Mucosa of descending colon (tissue), 3 donors: Measurements from ENCODE around the gene DENND2A. TPM values are rescaled to one million over a fixed set of nuclear protein-coding genes. Genes with fewer than 3 reads are reported as not detected.

Experiments
- ATAC-seq: fragments of 200-7000 bp; cut with Tn5 transposase; one replicate; pipeline ENCODE4 v1.9.1; 2020; ENCODE audit warnings: mild to moderate bottlenecking, moderate library complexity
- DNase-seq, 3 donors: peaks; one replicate each; pipeline ENCODE4 v3.0.0-alpha.2; 2020
- H3K36me3 ChIP-seq: fragments of 200-600 bp; one replicate; pipeline ENCODE4 v1.8.0; 2021; ENCODE audit warnings: low read depth, mild to moderate bottlenecking
- H3K4me1 ChIP-seq: fragments of 200-600 bp; one replicate; pipeline ENCODE4 v1.8.0; 2021; ENCODE audit warnings: low read depth, mild to moderate bottlenecking
- H3K4me3 ChIP-seq: fragments of 200-600 bp; one replicate; pipeline ENCODE4 v1.8.0; 2021; ENCODE audit warnings: mild to moderate bottlenecking
- H3K9me3 ChIP-seq: fragments of 200-600 bp; one replicate; pipeline ENCODE4 v1.8.0; 2021; ENCODE audit warnings: mild to moderate bottlenecking
- intact Hi-C, 2 donors: fragments of 100-400 bp; cut with DNase I in 1 of 2; cut with micrococcal nuclease in 1 of 2; formaldehyde crosslinking; loops; one replicate each; pipeline versions ENCODE4 v1.11.0 to v1.11.1; 2022; cut with DNase I, micrococcal nuclease
- total RNA-seq, 3 donors: library from RNA; stranded (reverse); fragmentation: NEBNext Ultra II Directional in 2 of 3; extraction: Animal tissue kit (Norgen Biotek cat#: 25700) in 2 of 3; gene quantifications; one replicate each; pipeline versions ENCODE4 v1.2.1 to v1.2.4, GENCODE V29; 2021 to 2023
- TF ChIP-seq, protein P1 (sequence below): fragments of 200-600 bp; IDR thresholded peaks from one replicate; pipeline ENCODE4 v1.8.0; 2022; ENCODE audit warnings: antibody characterized with exemption, mild to moderate bottlenecking
- donor health status: DM: no; HTN: no; CAD: no; lungs with moderate emphysema.
- donor health status: DM: no; HTN: no; CAD: no.
- donor health status: DM: no; HTN: yes; CAD: no.

Gene DENND2A
- total RNA-seq, 3 donors from 2014 or later = 8.4 to 17.7 (median 10.1) TPM

DNA sequence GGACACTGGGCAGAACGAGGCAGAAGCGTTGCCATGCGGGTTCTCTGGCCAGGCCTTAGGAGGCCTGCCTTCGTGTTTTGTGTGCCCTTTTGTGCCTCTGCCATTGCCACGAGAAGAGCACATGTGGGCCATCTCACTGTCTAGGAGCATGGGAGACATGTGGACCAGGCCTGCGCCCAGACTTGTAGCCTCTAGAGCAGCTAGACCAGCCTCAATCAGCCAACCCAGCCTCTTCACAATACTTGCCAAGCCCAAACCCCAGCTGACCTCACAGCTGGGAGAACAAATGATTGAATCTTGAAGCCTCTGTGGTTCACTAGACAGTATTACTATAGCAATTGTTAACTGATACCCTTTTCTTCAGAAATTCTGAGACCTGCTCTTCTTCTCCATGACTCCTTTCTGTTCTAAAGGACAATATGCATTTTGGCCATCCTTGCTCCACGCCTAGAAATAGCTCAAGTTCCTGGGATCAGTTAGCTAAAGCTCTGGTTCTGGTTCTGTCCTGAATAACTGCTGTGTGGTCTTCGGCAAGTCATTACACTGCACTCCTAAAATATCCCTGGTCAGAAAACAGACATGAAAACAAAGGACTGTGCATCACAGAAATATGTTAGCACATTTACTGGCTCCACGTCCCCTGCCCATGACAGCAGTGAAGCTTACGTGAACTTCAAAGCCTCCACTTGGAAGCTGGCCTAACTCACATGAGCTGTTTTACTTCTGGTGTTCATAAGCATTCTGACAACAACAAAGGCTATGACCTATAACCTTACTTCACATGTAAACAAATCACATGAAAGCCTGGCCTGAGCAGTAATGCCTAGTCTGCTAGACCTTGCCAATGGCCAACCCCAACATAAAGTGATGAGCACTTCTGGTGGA is 89.0 kb downstream of the DENND2A start:
- intact Hi-C loops = no loop called here
- ATAC-seq (no peak), DNase-seq (no peak)
- Histone ChIP-seq H3K4me3 (no peak overlapping the region), H3K4me1 (no peaks in the 10 kb centered on the region), H3K36me3 (no peaks in the 10 kb centered on the region), H3K9me3 (no peaks in the 10 kb centered on the region)
- TF ChIP-seq, protein P1, sequence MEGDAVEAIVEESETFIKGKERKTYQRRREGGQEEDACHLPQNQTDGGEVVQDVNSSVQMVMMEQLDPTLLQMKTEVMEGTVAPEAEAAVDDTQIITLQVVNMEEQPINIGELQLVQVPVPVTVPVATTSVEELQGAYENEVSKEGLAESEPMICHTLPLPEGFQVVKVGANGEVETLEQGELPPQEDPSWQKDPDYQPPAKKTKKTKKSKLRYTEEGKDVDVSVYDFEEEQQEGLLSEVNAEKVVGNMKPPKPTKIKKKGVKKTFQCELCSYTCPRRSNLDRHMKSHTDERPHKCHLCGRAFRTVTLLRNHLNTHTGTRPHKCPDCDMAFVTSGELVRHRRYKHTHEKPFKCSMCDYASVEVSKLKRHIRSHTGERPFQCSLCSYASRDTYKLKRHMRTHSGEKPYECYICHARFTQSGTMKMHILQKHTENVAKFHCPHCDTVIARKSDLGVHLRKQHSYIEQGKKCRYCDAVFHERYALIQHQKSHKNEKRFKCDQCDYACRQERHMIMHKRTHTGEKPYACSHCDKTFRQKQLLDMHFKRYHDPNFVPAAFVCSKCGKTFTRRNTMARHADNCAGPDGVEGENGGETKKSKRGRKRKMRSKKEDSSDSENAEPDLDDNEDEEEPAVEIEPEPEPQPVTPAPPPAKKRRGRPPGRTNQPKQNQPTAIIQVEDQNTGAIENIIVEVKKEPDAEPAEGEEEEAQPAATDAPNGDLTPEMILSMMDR = no peak

DNA sequence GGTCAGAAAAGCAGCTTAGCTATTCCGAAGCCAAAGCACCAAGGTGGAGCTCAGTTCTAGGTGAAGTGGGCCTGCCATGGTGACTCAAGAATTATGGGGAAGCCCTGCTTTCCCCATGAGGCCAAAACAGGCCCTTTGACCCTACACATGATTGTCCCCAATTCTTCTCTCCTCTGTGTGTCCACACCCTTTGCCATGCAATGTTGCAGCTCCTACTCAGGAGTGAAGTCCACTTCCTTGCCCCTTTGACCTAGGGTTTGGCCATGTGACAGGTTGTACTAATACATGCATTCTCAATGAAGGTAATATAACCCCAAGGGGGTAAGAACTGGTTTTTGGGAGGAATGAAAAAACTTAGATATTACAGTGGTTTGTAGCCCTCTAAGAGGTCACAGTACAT is 93.7 kb downstream of the DENND2A start:
- DNase-seq = peak in 1 of 3 donors; percentile 31

DNA sequence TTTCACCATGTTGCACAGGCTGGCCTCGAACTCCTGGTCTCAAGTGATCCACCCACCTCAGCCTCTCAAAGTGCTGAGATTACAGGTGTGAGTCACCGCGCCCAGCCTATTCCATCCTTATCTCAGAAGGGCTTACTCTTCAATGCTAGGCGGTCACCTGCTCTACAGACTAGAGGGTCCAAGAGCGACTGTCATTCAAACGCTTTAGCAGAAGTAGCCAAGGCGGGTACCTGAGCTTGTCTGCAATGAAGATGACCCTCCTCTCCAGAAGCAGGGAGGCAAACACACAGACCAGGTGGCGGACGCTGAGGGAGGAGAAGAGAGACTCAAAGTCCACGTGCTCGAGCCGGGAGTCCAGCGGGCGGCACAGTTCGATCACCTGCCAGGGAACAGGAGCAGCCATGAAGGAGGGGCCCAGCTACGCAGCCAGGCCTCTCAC is 96.2 kb downstream of the DENND2A start:
- H3K4me1 ChIP-seq = peaks cover 13% of the 10 kb centered on the region
- TF ChIP-seq, protein P1 = no peak
- no peak overlapping the region for H3K4me3 ChIP-seq
- DNase-seq (peak; percentile 83 to 91 (median 85)), ATAC-seq (peak; percentile 90)
- no peaks in the 10 kb centered on the region for H3K36me3 ChIP-seq
- no peaks in the 10 kb centered on the region for H3K9me3 ChIP-seq
- intact Hi-C loops = no loop called here

More for the DNA sequence above, 93.7 kb downstream of the DENND2A start:
- H3K4me1 ChIP-seq = peaks cover 8% of the 10 kb centered on the region
- intact Hi-C loops = no loop called here
- no peak overlapping the region for H3K4me3 ChIP-seq
- no peaks in the 10 kb centered on the region for H3K9me3 ChIP-seq
- no peaks in the 10 kb centered on the region for H3K36me3 ChIP-seq
- peak; percentile 63 for ATAC-seq
- TF ChIP-seq, protein P1 = no peak

DNA sequence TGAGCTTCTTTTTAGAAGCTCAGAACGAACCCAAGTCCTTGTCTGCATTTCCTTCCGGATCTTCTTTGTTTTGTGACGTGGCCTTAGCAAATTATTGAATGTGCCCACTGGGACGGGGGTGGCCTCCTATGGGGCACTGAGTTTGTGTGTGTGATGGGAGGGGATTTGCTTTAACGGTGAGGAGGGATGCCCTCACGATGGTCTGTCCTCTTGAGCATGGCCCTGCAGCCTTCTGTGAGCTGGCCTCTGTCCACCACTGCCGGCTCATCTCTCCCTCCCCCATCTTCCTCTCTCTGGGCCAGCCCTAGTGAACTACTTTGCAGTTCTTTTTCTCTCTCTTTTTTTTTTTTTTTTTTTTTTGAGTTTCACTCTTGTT is 98.4 kb downstream of the DENND2A start:
- ATAC-seq (no peak), DNase-seq (no peak)
- H3K4me1 ChIP-seq = peaks cover 13% of the 10 kb centered on the region
- TF ChIP-seq, protein P1 = no peak
- H3K4me3 ChIP-seq = no peak overlapping the region
- intact Hi-C loops = no loop called here
- H3K9me3 ChIP-seq = no peaks in the 10 kb centered on the region
- no peaks in the 10 kb centered on the region for H3K36me3 ChIP-seq

DNA sequence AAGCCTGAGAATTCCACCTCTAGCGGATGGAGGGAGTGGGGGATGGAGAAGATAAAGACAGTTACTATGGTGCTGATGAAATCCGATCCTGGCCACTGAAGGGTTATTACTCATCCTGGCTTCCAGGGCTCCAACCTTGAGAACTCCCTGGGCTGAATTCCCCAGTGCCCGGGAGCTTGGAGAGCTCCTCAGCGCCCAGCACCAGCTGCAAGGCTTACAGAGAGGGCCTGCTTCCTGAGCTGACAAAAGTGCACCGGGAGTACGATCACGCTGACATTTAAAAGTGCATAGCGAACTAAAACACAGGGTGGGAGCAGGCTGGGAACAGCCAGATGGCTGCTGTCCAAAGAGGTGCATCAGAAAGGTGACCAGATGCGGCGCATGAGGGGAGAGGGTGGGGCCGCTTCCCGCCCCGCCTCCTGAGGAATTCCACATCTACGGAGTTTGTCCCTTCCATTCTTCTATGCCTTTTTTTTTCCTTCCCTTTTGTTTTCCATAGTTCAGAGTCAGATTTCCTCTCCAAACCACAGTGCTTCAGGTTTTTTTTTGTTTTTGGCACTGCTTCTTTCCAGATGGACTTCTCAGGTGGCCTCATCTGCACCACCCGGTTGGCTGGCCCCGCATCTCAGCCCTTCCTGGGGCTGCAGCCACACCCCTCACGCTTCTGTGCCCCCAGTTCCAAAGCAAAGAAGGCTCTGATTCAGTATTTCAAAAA is 98.9 kb downstream of the DENND2A start:
- H3K9me3 ChIP-seq = no peaks in the 10 kb centered on the region
- H3K36me3 ChIP-seq = no peaks in the 10 kb centered on the region
- intact Hi-C loops = no loop called here
- H3K4me1 ChIP-seq = peaks cover 13% of the 10 kb centered on the region
- peak; percentile 65 for ATAC-seq
- TF ChIP-seq, protein P1 = no peak
- H3K4me3 ChIP-seq = no peak overlapping the region
- DNase-seq = peak; percentile 62 to 77 (median 65)
